Posterior cingulate gyrus (tissue), 11 donors: Measurements from ENCODE around the gene JADE1.

Experiments used
- DNase-seq, 10 donors: peaks; one replicate each; pipeline versions ENCODE4 v3.0.0 to v3.0.0-alpha.2; 2020 to 2021; ENCODE audit warnings: mixed read lengths in 3 of 10
- intact Hi-C: fragments of 100-400 bp; cut with DNase I; formaldehyde crosslinking; loops from one replicate; pipeline ENCODE4 v1.15.1; 2023

Gene JADE1

DNA sequence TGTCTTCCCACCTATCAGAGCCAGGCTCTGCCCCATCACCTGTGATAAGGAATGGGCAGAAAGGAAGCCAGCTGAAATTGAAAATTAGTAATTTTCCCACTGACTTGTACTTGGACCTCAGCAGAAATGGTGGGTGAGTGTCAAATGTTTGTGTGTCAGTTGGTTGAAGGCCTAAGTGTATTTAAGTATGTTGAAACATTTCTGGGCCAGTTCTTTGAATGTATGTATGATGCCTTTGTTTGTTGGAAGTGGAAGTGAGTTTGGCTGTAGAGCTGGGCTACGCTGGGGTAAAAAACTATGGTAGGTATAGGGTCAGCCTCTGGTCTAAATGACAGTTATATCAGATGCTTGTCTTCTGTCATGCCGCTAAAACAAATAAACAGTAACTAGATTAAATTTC is 27.7 kb downstream of the JADE1 start:
- intact Hi-C loops = no loop called here

DNA sequence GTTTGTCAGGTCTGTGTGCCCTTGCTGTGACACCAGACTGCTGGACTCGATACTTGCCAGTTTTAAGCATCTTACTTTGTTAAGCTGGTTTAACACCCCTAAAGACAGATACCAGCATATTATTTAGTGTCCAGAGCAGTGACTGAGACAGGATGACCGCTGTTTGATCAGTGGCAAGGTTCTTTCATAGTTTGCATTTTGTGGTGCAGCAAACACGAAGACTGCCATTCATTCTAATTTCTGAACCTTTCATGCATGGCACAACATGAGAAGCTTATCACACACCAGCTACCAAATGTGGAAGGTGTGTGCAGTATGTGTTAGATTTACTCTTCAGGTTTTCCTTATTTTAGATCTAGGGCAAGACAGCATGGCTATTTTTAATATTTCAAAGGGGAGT is 28.2 kb downstream of the JADE1 start:
- DNase-seq = no peak
- intact Hi-C loops = no loop called here

More for the DNA sequence above, 27.7 kb downstream of the JADE1 start:
- no peak for DNase-seq

DNA sequence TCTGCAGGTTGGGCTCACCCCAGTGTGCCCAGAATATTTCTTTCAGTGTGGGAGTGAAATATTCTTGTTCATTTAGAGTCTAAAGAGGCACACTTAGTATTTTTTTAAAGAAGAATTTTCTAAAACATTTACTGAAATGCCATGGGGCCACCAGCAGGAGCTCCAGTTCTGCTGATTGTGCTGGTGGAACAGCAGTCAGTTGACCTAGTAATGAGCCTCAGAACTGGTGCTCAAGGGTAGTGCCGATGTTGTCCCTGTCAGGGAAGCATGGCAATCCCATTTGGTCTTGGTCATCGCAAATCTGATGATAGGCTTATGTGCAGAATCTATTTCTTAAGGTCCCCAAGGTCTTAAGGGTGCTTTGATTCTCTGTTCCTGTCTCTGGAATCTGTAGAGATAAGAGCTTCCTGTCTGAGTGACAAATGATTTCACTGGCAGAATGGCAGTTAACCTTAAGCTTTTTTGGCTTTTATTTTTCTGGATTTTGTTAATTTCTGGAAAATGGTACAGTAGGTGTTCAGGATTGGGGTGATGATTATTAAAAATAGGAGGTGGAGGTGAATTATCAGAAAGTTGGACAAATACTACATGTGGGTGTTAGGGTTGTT is 31.3 kb downstream of the JADE1 start:
- DNase-seq = no peak
- intact Hi-C loops = no loop called here

DNA sequence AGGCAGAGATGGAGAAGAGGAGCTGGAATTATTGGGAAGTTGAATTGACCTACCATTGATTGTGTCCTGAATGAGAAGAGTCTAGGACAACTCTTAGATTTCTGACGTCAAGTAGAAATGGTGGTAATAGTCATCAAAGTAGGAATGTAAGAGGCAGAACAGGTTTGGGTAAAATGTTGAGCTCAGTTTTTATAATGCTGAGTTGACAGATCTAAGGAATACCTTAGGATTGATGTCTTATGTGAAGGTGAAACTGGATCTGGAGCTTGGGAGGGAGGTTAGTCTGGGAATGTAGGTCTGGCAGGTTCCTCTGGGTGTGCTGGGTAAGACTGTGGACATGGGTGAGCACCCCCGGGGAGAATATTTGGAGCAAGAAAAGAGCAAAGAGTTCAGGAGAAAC is 31.9 kb downstream of the JADE1 start:
- no peak for DNase-seq
- intact Hi-C loops = no loop called here

DNA sequence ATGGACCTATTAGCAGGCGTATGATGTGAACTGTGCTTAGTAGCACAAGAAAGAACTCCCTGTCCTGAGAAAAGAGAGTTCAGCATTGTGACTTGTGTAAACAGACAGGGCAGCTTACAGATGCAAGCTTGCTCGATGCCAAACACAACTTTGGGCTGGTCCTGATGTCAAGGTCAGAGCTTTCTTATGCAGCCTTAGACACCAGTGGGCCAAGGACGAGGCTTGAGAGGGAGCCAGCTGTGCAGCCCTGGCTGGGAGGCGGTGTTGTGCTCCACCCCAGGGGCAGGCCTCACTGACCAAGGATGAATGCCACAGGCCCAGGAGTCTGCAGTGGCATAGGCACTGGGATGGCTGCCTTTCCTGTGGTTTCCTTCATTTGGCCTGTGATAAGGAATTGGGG is 35.4 kb downstream of the JADE1 start:
- DNase-seq = peak in 4 of 10 donors; percentile 26 to 84 (median 54)
- intact Hi-C loops = no loop called here

DNA sequence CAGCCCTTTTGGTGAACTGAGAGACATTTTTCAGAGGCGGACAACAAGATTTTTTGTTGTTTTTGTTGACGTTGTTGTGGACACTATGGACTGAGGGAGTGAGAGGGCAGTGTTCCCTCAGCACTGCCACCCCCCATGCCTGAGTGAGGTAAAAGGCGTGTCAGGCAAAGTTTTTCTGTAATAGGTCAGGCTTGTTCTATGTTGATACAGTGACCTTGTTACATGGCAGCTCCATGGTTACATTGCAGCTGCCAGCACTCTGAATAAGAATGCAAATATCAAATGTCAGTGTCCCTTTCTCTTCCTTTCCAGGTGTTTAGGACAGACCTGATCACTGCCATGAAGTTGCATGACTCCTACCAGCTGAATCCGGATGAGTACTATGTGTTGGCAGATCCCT is 36.6 kb downstream of the JADE1 start:
- no peak for DNase-seq
- intact Hi-C loops = no loop called here

DNA sequence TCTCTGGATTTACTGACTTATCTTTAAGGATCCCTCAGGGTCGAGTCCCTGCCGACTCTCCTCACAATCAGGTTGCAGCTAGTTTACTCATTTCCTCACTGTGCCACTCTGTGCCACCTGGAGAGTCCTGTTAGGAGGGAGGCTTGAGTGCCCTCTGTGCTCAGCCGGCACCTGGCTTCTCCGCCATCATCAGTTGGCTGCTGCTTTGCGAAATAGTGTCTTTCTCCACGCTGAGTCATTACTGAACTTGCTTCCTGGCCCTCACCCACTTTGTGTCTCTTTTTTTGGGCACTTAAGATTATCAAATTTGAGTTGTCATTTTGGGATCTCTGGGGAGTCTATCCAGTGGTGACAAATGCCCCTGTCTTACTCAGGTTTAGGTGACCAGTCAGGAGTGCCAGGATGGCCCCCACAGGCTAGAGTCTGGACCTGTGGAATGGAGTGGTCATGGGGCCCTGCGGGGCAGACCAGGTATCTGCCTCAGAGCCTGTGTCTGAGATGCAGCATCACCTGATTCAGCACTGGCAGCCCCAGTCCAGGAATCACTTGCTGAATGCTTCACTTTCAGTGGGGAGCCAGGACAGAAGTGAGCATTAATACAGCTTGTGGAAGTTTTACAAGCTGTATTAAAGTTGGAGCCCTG is 37.7 kb downstream of the JADE1 start:
- intact Hi-C loops = no loop called here
- no peak for DNase-seq

DNA sequence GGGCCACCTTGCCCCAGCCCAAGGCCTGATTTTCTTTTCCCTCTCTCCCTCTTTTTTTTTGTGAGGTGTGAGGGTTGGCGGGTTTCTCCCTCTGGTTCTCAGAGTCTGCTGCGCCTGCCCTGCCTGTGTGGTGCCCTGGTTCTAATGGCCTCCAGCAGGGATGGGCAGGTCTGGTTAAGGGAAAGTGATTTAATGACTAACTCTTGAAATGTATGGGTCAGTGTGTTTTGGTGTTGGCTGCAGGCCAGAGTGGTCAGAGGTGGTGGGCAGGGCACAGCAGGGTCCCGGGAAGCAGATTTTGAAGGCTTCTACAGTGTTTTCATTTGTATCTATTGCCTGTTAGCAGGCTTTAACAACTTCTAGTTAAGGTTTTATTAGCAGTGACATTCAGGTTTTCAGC is 39.0 kb downstream of the JADE1 start:
- no peak for DNase-seq
- intact Hi-C loops = no loop called here

DNA sequence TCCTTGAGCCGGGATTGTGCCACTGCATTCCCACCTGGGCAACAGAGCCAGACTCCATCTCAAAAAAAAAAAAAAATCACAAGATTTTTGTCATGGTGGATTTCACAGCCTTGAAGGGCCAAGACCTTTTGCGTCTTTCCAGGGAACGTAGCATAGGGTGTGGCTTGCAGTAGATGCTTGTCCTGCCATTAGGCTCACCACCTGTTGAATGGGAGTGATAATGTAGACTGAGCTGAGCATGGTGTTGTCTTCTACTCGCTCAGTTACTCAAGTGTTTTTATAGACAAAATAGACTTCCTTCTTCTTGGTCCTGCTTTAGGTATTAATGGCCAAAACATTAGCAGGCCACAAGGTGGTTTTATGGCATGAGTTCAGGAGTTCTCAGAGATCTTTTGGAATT is 40.8 kb downstream of the JADE1 start:
- DNase-seq = no peak

DNA sequence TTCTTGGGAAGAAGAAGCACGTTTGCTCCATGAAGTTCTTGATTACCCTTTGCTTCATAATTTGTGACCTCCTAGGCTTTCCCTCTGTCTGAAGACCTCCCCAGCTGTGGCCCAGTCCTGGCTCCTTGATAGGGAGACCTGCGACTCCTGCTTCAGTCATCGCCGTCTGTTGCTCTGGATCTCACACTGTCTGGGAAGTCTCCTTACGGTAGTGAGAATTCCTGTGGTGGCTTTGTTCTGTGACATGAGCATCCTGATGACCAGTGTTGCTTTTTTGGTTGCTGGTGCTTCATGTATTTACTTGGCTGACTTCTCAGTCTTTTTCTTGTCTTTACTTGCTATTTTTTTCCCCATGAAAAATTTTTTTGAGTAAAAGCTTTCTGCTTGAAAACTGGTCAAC is 44.2 kb downstream of the JADE1 start:
- DNase-seq = no peak
- intact Hi-C loops = no loop called here

More for the DNA sequence above, 40.8 kb downstream of the JADE1 start:
- intact Hi-C loops = no loop called here

DNA sequence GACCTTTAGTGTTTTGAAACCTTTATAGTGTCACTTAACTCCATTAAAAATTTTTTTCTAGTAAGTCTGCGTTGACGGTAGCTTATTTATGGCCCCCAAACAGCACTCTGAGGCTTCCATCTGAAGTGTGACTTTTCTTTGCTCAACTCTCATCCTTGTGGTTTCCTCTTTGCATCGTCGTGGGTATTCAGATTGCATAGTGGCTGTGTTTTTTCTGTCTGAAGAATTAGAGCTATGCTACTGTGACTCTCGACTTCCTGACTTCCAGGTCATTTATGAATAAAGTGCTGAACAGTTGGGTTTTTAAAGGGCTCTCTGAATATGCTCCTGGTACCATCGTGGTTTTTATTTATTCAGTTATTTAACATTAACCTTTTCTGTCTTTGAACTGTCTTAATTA is 44.9 kb downstream of the JADE1 start:
- no peak for DNase-seq
- intact Hi-C loops = no loop called here

DNA sequence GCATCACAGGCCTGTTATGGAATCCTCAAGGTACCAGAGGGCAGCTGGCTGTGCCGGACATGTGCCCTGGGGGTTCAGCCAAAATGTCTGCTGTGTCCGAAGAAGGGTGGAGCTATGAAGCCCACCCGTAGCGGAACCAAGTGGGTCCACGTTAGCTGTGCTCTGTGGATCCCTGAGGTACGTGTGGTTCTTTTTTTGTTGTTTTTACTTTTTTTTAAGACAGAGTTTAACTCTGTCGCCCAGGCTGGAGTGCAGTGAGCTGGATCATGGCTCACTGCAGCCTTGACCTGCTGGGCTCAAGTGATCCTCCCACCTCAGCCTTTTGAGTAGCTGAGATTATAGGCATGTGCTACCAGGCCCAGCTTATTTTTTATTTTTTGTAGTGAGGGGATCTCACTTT is 46.1 kb downstream of the JADE1 start:
- no peak for DNase-seq

DNA sequence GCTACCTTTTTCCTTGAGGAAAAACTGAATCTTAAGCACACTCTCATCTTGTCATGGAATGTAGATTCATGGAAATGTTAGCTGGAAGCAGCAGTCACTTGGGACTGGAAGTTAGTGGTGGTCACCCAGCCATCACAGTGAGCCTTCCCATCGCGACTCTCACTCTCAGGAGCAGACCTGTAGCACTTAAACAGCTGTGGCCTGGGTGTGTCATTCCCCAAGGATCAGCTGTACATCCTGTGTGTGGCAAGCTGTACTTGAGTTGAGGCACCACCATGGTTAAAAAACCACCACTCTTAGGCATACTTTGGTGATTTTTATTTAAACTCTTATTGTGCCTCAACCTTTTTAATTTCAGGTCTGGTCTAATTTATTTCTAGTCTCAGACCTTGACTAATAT is 46.7 kb downstream of the JADE1 start:
- intact Hi-C loops = no loop called here
- DNase-seq = no peak

More for the DNA sequence above, 46.1 kb downstream of the JADE1 start:
- intact Hi-C loops = no loop called here

DNA sequence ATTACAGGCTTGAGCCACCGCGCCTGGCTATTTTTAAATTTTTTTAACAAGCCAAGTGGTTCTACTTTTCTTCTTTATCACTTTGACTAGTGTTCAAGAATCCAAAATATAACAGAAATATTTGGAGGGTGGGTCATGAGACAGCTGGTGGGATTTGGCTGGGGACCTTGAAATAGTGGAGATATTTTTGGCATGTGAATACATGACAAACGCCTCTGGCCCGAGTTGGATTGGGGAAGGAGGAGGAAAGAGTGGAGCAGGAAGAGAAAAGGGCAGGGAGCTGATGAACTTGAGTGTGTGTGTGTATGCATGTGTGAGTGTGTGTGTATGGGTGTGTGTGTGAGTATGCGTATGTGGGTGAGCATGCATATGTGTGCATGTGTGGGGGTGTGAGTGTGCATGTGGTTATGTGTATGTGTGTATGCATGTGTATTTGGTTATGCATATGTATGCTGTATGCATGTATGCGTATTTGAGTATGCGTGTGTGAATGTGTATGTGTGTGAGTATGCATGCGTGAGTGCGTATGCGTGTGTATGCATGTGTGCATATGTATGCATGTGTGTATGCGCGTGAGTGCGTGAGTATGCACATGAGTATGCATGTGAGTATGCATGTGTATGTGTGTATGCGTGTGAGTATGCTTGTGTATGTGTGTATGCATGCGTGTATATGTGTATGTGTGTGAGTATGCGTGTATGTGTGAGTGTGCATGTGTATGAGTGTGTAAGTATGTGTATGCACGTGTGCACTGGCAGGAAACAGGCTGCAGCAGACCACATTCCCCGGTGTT is 49.6 kb downstream of the JADE1 start:
- intact Hi-C loops = no loop called here
- no peak for DNase-seq

DNA sequence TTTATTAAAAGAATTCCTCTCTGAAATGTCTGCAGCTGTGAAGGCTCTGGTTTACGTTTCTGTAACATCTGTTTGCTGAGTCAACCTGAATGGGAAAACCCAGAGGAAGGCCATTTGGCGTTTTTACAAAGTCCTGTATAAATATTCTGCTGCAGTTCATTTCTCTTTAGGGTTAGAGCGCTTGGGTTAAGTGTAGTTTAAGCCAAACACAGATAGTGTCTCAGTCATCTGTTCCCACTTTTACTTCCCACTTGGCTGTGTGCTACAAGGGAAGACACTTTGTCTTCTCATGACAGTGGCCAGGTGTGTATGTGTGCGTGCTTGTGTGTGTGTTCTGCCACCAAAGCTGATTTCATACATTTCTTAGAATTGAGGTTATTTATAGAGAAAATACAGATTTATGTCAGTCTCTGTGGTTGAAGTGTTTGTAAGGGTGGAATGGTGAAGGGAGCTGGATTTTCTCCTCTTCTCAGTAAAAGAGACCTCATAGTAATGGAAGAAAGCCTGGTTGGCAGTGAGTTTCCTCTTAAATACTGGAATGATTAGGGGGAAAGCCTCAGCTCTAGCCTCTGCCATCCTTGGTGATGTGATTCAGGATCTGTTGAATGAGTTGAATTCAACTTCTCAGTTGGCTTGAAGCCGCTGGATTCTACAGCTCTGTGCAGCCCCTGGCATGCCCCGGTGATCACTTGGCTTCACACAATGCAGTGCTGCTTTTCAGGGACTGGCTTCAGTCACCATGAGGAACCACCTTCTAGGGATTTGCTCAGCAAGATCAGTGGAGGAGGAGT is 50.6 kb downstream of the JADE1 start:
- intact Hi-C loops = loop anchor here (5.0 kb wide), 1 partner anchor 237 kb away; the partner anchor contains the start of gene C4orf33

DNA sequence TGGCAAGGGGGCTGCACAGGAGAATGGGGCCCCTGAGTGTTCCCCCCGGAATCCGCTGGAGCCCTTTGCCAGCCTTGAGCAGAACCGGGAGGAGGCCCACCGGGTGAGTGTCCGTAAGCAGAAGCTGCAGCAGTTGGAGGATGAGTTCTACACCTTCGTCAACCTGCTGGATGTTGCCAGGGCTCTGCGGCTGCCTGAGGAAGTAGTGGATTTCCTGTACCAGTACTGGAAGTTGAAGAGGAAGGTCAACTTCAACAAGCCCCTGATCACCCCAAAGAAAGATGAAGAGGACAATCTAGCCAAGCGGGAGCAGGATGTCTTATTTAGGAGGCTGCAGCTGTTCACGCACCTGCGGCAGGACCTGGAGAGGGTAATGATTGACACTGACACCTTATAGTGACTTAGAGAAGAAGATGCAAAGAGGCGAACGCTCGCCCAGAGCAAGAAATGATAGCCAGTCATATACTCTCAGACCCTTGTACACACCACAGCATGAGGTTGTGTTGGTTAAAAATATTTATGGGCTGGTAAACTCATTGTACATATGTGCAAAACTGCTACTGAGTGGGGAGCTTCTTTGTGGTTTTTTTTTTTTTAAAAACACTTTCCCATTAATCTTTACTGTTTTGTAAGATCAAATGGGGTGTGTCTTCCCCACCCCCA is 52.5 kb downstream of the JADE1 start:
- DNase-seq = no peak
- intact Hi-C loops = loop anchor here (1.0 to 5.0 kb wide), 3 partner anchors 235 to 407 kb away; partner anchors contain the start of gene C4orf33

More for the DNA sequence above, 50.6 kb downstream of the JADE1 start:
- no peak for DNase-seq

DNA sequence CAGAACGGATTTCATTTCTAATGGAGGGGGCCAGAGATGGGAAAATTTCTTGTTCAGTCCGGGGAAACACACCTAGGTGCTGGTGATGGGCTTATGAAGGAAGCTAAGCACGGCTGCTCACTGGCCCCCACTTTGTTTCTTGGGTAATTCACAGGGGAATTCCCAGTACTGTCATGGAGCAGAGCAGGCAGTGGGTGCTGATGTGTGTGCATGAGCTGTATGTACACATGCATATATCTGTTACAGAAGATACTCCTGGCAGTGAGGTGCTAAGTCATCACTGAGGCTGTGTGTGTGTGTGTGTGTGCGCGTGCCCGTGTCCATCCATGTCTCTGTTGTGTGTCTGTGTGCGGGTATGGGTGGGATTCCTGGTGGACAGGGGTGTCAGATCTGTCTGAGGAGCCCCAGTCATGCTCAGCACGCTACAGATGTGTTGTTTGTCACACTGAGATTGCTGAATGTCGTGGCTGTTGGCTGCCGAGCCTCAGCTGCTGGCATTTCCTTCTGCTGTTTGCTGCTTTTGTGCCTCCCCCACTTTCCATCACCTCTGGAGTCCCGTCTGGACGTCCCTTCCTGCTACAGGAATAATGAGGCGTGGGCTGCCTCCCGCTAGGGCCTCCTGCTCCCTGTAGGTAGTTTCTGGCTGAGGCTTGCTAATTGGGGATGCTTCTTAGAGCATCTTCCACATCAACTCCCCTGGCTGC is 53.3 kb downstream of the JADE1 start:
- peak in 7 of 10 donors; percentile 7 to 87 (median 42) for DNase-seq
- intact Hi-C loops = loop anchor here (1.0 to 5.0 kb wide), 6 partner anchors 51 to 671 kb away; partner anchors contain the start of gene C4orf33

DNA sequence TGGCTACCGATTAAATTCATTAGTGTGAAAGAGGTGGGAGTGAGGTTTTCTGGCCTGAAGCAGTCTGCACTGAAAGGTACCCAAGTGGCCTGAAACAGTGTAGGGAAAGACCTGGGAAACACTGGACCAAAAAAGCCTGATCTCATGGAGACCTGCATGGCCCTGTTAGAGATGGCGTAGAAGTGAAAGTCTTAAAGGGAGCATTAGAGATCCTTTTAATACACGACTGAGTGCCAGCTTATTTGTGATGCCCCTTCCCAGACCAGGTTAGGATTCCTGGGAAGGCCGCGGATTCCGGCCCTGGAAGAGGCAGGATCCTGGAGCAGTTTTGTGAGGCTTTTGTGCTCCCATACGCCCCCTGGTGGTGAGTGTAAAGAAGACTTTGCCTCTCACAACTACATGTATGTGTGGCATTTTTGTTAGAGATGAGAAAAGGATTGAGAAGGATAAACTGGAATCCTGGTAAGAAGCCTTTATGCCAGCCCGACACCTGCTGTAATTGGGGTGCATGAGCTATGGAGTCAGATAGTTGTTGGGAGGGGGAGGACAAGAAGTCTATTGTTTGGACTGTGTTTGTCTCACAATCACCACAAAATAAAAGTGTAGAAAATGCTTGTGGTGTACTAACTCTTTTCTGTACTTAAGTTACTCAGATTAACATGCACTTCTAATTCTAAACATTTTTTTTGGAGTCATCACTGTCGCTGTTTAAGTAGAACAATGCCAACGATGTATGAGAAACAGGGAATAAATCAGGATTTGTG is 54.0 kb downstream of the JADE1 start:
- intact Hi-C loops = loop anchor here (1.0 to 5.0 kb wide), 5 partner anchors 52 to 672 kb away; partner anchors contain the start of gene C4orf33

DNA sequence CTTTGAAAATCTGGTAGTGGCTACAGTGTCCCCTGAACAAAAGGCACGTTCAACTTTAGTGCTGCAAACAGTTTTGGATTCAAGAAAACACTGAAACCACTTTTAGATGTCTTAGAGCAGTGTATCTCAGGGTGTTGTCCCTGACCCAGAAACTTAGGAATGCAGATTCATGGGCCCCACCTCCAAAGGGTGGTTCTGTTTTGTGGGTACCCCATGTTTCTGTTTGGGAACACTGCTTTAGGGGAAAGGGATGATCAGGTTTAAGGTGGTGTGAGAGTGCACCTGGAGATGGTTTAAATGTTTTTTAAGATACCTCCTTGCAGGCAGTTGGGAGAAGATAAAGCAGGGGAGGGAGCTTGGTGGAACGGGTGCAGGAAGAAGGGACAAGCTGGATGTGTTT is 55.6 kb downstream of the JADE1 start:
- intact Hi-C loops = no loop called here
- no peak for DNase-seq

More for the DNA sequence above, 54.0 kb downstream of the JADE1 start:
- DNase-seq = peak; percentile 57 to 96 (median 84)
